GM18873 (cell line): ENCODE data around the gene TRABD2A.

ENCODE experiments used
- ATAC-seq: cut with Tn5 transposase; IDR thresholded peaks from one replicate; pipeline ENCODE4 v1.9.1; 2021; ENCODE audit warnings: mild to moderate bottlenecking, moderate library complexity, moderate number of reproducible peaks; ENCODE audit not compliant: unreplicated experiment, low FRiP score

The TRABD2A gene

GRCh38 chr2:84829693-84830092 lies 51.2 kb downstream of the TRABD2A start:
- ATAC-seq, result no peak

DNA sequence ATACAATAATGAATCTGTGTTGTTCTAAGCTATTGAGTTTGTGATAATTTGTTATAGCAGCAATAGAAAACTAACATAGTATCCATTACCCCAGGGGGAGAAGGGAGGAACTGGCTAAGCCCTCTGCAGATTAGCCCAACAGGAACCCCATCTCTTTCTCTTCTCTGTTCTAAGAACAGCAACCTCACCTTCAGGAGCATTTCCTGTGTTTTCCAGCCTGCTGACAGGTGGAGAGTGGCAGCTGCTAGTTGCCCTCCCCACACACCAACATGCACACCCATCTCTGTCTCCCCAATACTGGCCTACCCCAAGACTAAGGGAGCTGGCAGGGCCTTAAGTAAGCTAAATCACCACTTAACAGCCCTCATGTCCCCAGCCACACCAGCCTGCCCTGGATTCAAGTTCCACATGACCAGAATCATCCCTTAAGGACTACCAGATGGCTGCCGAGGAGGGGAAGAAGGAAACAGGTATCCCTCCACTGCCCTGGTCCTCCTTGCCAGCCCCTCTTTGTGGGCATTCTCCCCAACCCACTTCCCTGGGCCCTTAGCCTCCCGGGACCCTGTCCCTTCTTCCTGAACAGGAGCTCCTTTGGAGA lies 52.8 kb downstream of the TRABD2A start:
- ATAC-seq, result no peak

GRCh38 chr2:84823788-84824187 lies 57.1 kb downstream of the TRABD2A start:
- no peak for ATAC-seq

DNA sequence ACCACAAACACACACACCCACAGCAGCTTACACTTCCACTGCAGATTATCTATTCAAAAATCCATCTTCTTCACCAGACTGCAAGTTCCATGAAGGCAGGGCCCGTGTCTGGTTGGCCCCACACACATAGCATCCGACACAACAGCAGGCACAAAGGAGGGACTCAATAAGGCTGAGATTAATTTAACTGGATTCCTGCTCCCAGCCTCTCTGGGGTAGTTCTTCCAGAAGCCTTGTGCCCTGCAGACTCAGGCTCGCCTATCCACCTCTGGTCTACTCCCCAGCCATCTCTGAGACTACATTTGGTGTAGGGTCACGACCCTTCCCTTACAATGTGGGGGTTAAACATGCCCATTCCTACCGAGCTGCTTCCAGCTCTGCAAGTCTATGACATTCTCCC lies 57.7 kb downstream of the TRABD2A start:
- ATAC-seq, result no peak

GRCh38 chr2:84821806-84822205 lies 59.1 kb downstream of the TRABD2A start:
- ATAC-seq, result no peak

DNA sequence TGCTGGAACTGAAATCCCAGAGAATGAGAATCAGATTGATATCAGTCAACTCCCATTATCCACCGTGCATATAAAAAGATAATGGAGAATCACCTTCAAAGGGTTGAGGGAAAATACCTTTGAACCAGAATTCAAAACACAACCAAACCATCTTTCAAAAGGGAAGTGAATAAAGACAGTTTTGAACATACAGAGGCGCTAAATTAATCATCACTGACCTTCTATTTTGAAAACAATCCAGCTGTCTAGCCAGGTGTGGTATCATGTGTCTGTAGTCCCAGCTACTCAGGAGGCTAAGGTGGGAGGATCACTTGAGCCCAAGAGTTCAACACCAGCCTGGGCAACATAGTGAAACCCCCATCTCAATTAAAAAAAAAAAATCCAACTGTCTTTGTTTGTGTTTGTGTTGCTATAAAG lies 63.6 kb downstream of the TRABD2A start:
- ATAC-seq, result peak; percentile 93

DNA sequence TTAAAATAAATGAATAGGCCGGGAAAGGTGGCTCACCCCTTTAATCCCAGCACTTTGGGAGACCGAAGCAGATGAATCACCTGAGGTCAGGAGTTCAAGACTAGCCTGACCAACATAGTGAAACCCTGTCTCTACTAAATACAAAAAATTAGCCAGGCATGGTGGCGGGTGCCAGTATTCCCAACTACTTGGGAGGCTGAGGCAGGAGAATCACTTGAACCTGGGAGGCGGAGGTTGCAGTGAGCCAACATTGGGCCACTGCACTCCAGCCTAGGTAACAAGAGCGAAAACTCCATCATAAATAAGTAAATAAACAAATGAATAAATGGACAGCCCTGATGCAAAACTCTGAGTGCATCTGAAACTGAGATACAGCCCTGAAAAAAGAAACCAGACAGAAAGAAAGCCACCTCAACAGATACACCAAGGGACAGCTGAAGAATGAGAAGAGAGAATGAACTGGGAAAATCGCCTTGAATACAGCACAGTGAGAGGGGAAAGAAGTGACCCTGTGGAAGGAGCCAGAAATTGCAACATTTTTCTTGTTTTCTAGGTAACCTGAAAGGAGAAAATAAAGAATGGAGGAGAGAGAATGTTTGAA lies 64.4 kb downstream of the TRABD2A start:
- peak; percentile 75 for ATAC-seq

- no peak for ATAC-seq
Measured at GRCh38 chr2:84815146-84815545, 65.7 kb downstream of the TRABD2A start.

DNA sequence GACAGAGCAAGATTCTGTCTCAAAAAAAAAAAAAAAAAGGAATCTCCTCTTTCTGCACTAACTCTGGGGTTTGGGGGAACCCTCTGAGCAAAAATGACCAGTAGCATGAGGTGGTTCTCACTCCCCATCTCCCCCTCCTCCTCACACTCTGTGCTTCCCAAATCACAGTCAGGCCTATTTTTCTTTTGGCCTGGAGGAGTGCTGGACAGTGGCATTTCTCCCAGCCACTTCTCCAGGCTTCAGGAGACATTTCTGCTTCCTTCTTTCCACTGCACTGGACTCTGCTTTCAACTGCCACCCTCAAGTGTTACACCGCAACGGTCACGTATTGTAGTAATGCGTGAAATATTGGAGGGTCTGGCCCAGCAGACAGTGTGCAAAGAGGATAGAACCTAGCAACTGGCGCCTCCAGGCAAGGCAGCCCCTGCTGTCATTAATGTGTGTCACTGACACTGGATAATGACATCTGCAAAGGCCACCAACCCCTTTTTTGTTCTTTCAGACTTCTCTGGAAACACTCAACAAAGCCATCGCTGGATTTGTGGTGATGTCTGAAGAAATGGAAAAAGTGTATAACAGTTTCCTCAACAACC lies 68.9 kb downstream of the TRABD2A start:
- ATAC-seq, result no peak

- no peak for ATAC-seq
Measured at GRCh38 chr2:84808279-84808678, 72.6 kb downstream of the TRABD2A start.

DNA sequence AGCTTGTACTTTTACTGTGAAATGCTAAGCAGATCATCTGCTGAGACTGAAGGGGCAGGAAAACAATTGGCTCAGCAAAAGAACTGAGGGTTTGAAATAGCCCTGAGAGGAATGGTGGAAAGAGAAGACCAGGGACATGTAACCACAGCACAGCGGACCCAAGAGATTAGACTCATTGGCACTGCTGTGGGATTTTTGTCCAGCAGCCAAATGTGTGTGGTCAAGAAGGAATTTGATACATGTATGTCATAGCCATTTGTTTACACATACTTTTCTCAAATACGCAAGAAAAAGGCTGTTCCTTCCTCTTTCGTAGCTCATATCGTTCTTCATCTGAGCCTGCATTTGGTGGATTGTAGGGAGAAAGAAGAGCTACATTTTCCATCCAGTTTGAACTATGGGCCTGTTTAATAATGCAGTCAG lies 73.8 kb downstream of the TRABD2A start:
- no peak for ATAC-seq

- no peak for ATAC-seq
Measured at GRCh38 chr2:84805250-84805958, 75.5 kb downstream of the TRABD2A start.

DNA sequence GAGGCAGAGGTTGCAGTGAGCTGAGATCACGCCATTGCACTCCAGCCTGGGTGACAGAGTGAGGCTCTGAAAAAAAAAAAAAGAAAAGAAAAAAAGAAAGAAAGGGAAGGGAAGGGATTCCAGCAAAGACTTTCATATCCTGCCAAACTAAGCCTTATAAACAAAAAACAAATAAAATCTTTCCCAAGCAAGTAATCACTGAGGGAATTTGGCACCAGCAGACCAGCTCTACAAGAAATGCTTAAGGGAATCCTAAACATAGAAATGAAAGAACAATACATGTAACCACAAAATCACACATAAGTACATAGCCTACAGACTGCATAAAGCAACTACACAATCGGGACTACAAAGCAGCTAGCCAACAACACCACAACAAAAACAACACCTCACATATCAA lies 79.1 kb downstream of the TRABD2A start:
- no peak for ATAC-seq

DNA sequence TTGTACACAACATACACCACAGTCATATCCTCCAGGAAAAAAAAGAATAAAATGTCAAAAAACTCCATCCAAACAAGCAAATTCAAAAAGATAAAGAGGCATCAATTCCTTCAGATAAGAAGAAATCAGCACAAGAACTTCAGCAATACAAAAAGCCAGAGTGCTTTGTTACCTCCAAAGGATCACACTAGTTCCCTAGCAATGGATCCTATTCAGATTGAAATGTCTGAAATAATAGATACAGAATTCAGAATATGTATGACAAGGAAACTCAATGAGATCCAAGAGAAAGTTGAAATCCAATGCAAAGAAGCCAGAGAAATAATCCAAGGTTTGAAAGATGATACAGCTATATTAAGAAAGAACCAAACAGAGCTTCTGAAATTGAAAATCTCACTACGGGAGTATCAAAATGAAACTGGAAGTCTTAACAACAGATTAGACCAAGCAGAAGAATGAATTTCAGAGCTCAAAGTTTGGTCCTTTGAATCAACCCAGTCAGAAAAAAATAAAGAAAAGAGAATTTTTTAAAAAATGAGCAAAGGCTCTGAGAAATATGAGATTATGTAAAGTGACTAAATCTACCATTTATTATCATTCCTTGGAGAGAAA lies 80.6 kb downstream of the TRABD2A start:
- no peak for ATAC-seq

DNA sequence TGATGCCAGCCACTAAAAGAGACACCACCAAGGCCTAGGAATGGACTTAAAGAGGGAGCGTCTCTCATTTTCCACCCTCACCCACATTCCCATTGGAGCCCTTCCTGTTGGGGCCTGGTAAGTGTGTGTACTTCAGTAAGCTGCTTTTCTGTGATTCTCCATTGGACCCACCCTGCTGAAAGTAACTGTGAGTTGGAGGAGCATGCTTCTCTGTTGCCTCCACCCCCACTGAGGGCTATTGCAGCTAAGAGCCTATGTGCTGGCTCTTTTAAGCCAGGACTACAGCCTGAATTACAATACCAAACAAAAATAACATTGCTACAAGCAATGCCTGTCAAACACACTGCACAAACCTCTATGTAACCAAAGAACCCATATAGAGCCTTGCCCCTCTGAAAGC lies 81.1 kb downstream of the TRABD2A start:
- no peak for ATAC-seq

DNA sequence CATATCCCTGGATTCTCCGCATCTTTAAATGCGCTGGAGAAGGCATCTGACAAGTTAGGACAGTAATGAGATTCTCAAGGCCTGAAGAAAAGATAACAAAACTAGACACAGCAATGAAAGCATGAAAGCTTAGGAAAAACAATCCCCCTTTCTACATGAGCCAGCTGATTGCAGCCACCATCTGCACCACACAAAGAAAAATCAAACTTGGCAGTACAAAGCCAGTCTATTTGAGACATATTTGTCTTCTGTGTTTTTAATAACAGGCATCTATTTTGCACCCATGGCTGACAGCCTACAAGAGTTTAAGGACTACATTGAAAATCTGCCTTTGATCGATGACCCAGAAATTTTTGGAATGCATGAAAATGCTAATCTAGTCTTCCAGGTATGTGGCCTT lies 83.6 kb downstream of the TRABD2A start:
- no peak for ATAC-seq

DNA sequence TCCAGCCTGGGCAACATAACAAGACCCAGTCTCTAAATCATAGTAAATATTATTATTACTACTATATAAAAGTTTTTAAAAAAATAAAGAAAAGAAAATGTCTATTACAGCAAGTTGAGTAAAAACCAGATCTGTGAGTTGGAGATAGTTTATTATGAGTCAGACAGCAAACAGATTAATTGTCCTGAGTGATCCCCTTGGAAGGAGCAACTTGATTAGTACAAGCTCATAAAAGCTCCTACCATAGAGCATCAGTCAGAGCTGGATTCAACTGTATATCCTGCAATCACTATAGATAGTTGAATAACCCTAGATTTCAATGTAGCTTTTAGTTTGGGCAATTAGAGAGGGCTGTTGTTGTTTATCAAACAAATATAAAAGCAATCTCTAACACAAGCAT lies 84.1 kb downstream of the TRABD2A start:
- no peak for ATAC-seq

DNA sequence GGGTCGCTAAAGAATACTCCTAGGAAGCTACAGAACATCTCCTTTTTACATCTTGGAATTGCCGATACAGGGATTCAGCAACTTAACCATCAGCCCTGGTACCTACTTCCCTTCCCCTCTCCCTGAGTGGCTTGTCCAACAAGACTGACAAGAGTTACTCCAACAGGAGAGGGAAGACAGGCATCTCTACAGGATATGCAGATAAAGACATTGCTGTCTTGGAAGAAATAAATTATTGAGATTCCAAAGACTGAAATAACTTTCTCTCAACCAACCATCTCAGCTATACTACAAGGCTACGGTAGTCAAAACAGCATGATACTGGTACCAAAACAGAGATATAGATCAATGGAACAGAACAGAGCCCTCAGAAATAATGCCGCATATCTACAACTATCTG lies 87.2 kb downstream of the TRABD2A start:
- no peak for ATAC-seq

DNA sequence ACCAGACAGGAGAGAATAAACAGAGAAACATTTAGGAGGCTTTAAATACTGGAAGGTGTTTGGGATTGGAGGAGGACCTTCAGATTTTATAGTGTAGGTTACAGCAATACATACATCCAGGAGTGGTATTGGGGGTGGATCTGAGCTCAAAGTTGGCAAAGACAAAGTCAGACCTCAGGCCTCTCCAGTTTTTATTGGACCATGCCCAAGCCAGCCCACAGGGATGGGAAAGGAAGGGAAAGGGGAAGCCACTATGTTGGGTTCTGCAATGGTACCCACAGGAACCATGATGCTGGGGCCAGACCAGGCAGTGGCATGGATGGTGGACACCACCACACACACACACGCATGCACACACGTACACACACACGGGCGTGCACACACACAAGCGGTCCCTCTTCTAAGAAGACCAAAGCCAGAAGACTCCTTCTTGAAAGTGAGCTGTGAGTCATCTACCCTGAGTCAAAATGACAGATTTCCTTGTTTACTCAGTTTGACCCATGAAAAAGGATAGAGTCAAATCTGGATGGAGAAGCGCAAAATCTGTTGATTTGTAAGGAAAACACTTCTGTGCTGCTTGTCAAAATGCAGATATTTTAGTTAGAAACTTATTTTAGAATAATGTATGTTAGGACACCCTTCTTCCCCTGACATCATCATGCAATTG lies 87.9 kb downstream of the TRABD2A start:
- no peak for ATAC-seq

DNA sequence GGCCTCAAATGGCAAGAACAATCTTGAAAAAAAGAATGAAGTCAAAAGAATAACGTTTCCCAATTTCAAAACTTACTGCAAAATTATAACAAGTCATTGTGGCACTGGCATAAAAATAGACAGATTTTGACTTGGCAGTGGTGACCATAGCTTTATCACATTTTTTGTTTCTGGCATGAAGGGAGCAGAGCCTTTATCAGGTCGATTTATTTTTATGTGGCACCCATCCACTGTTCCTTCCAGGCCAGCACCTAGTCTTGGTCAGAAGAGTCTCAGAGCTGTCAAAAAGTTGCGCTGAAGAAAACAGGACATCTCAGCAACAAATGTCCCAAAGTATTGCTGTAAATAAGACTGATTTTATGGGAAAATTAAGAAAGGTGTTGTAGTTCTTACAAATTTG lies 92.4 kb downstream of the TRABD2A start:
- no peak for ATAC-seq

DNA sequence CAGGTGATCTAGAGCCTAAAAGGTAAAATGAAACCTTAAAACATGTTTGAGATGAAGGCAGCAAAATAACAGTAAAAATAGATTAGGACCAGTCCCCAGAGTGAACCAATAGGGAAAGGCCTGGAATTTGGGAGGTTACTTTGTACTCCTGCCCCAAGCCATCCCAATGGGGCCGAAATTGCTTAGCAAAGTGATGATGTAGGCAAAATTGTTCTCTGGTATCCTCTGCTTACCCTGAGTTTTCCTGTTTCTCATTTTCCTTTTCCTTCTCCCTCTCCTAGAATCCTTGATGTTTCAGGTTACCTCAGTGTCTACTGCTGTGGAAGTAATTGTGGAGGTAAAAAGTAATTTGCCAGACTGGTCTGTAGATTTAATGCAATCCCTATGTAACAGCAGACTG lies 92.9 kb downstream of the TRABD2A start:
- no peak for ATAC-seq
